NK-92 (cell line): Measurements from ENCODE around the gene USP2.

Experiments used
- DNase-seq: peaks from one replicate; lab custom pipeline; 2025; ENCODE audit not compliant: unreplicated experiment; lab: John Stamatoyannopoulos, UW

The USP2 gene

DNA sequence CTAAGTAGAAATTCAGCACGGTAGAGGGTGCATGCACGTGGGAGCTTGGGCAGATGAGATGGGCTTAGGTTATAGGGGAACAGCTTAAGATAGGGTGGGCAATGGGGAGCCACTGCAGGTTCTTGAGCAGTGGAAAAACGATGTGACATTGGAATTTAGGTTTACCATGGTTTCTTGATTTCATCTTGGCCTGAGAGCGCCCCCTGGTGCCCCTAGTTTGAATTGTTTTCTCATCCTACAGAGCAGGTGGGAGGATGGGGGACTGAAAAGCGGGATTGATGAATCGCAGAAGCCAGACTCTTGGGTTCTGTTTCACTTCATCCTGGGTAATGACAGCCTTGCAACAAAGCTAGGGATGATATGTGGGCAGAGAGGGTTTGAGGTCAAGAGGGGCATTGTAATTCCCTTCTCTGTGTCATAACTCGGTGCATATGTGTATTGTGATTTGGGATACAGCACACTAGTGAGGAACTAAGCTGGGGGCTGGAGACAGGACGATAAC is 57.9 kb downstream of the USP2 start:
- DNase-seq = no peak

DNA sequence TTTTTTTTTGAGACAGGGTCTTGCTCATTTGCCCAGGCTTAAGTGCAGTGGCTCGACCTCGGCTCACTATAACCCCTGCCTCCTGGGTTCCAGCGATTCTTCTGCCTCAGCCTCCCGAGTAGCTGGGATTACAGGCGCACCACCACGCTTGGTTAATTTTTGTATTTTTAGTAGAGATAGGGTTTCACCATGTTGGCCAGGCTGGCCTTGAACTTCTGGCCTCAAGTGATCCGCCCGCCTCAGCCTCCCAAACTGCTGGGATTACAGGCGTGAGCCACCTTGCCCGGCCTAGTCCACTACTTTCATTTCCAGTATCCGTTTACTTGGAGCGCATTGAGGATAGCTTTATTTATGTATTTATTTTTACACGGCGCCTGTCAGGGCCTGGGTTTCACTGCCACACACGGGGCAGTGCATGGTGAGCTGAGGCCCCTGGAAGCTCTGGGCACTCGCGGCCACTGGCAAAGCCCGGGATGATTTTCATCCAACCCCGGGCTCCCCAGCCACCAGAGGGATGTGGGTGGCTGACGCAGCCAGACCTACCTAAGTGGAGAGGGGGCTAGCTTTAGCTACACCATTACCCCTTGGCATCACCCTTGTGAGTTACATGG is 58.5 kb downstream of the USP2 start:
- no peak for DNase-seq

DNA sequence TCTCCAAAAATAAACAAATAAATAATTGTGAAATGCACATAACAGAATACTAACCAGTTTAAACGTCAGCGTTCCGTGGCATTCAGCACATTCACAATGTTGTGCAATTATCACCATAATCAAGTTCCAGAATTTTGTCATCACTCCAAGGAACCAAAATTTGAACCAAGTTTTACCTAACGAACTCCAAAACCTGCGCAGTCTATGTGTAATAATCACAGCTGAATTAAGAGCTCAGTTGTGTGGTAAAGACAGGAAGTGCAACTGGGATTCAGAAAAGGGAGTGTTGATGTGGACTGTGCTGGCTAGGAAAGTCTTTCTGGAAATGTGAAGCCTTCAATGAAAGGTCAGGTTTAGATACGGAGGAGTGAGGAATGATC is 59.1 kb downstream of the USP2 start:
- DNase-seq = no peak

DNA sequence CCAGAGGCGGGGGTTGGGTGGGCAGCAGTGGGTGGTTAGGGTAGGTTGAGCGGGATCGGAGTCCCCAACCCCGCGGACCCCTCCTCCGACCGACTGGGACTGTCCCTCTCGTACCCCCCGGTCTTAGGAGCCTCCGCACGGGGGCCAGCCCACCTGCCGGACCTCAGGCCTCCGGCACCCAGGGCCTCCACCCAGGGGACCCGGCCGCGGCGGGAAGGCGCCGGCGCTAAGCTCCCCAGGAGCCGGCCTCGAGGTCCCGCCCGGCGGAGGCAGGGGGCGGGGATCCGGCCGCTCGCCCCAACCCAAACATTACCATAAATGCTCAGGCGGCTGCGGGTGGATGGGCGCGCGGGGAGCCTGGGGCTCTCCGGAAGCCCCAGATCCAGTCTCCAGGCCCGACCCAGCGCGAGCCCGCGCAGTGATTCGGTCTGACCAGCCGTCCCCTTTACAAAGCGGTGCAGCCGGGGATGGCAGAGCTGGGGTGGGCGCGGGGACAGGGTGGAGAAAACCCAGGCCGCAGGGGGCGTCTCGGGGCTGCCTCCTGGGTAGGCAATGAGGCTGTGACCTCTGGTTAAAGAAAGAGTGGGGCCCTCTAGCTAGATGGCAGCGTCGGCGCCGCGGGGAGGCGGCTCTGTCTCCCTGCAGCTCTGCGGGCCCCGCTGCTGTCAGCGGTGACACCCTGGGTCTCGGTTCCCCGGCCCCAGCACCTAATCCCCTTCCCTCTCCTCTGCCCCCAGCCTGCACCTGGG is 60.5 kb downstream of the USP2 start:
- no peak for DNase-seq

DNA sequence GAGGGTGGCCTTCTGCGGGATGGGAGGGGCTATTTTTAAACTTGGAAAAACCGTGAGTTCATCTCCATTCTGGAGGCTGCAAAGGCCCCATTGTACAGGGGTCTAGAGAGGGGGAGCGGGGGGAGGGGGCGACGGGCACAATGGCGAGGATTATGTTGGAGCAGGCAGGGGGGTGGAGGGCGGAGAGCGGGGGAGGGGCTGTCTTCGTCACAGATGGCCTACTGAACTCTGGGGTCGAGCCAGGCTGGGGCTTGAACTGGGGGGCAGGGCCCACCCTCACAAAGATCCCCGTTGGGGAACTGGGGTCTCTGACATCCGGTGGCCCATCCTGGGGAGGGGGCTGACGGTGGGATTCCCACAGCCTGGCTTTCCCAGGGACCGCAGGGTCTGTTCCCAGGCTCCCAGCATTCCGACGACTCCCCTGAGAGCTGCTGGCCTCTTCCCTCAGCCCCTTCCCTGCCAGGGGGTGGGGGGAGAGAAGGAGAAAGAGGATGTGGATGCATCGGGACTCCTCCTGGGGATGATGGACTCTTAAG is 61.2 kb downstream of the USP2 start:
- DNase-seq = no peak

DNA sequence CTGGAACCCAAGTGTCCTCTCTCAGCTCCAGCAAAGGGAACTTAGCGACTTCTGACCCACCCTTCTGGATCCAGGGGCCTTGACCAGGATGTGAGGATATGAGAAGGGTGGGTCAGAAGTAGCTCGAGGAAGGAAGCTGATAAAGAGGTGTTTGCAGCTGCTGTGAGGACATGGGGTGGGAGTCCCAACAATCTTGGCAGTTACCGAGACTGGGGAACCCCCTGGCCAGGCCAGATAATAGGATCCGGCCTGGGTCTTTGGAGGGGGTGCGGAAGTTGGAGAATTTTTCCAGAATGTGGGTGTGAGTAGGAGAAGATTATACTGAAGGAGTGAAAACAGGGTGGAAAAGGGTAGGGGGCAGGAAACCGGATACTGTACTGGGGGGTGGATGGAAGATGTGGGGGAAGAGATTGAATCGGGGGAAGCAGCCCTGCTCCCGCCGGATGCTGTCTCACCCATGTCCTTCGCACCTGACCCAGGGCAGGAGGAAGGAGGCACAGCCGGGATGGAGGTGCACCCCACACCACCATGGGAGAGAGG is 61.7 kb downstream of the USP2 start:
- no peak for DNase-seq

DNA sequence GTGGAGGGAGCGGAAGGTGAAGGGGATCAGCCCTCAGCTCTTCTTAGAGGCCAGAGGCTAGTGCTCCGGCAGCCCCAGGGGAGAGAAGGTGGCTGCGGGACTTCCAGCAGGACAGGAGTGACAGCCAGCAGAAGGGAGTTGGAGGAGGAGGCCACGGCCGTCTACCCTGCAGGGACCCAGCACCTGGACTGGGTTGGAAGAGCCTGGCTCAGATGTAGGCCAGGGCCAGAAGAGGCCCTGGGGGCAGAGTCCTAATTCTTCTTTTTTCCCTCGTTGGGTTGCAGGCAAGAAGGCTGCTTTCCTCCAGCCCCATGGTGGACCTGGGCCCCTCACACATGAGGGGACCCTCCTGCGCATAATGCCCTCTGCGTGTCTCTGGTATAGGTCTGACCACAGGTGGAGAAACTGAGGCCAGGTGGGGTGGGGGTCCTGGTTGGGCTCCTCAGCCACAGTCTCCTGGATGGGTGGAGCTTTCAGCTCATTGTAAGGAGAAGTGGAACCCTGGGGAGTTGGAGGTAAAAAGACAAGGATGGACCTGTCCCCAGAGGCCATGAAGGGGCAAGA is 62.3 kb downstream of the USP2 start:
- no peak for DNase-seq

DNA sequence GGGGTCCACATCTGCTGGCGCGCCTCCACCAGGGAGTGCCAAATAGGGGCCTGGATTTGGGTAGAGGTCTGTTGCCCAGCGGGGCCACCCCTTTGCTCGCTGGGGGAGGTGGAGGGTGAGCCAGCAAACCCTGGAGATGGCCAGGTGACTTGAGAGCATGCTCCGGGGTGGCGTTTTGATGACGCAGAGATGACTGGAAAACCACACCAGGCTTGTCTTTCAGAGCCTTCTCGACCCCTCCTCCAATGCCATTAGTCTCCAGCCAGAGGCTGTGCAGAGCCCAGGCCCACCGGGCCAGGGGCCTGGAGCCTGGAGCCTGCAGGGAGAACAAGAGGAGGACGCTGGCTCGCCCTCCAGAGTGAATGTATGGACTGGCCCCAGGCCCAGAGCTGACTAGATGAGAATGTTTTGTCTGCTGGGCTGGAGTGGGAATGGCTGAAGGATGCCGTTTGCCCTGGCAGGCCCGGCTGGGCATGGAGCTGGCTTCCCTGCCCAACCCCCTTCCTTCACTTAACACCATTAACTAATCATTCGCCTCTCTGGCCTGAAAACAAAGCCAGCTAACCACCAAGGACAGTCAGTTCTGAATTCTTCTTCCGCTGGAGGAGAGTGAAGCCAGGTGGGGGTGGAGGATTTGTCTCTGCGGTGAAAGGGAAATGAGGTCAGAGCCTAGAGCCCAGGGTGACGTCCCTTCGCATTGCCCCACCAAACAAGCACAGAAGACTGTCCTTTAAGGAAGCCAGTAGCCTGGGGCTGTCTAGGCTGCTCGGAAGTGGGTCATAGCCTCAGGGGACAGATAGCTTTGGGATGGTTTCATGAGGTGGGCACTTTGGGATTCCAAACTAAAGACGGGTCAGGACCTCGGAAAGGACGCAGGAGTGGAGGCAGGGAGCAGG is 63.0 kb downstream of the USP2 start:
- DNase-seq = no peak

DNA sequence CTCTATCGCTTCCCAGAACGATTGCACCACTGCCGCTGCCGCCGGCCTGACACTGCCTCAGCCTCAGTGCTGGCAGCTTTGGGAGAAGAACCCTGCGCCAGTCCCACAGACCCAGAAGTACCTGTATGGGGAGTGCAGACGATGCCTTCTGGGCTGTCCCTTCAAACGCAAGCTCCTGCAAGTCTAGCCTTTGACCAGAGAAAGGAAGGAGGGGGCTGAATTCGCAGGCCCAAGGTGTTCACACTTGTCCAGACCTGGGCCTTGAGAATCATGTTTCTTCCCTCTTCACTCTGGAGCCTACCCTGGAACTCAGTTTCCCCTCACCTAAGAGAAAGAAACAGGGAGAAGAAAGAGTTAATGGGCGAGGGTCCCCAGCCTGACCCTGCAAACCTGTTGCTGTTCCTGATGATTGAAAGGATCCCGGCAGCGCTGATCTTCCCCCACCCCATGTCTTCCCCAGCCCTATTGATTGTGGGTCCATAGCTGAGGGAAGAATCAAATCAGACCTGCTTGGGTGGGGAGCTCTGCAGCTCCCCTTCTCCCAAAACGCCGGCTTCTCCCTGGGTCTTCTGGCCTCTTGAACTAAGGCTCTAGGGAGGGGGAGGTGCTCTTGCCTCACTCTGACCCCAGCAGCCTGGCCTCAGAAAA is 63.8 kb downstream of the USP2 start:
- DNase-seq = no peak

DNA sequence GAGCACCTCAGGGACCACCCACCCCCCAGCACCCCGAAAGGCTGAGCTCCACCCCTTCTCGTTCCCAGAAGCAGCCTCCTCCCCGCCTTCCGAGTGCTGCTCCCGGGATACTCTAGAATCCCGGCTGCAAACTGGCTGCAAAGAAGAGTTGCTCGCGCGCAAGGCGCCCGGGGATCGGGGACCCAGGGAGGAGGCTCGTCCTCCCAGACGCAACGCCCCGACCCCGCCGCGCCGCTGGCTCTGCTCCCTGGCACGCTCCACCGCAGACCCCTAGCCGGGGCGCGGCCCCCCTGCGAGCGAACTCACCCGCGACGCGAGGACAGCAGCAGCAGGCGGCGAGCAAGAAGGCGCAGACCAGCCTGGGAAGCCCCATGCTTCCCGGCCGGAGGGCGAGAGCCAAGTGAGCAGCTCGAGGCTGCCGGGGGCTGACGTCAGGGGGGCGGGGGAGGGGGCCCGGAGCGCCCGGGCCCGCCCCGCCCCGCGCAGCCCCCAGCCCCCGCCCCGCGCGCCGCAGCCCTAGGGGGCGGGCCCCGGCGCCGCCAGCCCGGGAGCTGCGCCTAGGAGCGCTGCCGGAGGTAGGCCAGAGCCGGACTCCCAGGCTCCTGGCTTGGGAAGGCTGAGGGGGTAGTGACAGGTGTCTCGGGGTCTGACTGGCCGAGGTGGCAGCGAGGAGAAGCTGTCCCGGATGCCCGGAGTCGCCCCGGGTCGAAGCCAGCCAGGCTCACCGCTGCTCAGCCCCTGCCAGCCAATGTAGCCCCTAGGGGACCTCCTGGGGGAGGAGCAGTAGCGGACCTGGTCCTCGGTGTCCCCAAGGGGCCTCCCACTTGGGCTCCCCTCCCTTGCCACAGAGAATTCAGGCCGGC is 64.5 kb downstream of the USP2 start, which contains the start of gene MCAM:
TSS of gene MCAM (minus strand) at position 402 of the 863 bp plus-strand sequence. CDS start at position 373, 29 bp downstream.
- no peak for DNase-seq

DNA sequence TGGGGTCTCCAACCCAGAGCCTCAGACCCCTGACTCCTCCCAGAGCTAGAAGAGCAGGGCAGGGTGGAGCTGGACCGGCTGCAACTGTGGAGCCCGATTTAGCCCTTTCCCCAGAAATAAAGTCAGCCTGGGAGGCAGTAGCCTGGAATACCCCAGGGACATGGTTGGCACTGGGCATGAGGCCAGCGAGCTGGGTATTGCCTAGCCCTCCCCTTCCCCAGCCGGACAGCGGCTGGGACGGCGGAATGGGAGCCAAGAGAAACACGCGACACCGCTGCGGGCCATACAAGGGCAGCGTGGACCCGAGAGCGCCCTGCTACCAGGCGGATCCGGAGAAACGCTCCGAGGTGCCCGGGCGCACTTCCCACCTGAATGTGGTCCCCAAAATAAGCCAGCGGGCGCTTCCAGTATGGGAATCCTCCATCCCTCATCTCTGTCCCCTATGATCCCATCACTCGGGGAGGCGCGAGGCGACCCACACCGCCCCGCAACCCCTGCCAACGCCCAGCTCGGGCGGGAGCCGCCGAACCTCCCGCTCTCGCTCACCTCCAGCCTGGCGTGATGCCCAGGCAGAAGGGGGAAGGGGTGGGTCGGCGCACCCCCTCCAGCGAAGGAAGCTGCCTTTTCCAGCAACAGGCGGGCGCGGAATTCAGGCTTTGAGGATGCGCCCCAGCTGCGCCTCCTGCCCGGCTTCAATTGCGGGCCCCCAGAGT is 65.3 kb downstream of the USP2 start:
- no peak for DNase-seq

DNA sequence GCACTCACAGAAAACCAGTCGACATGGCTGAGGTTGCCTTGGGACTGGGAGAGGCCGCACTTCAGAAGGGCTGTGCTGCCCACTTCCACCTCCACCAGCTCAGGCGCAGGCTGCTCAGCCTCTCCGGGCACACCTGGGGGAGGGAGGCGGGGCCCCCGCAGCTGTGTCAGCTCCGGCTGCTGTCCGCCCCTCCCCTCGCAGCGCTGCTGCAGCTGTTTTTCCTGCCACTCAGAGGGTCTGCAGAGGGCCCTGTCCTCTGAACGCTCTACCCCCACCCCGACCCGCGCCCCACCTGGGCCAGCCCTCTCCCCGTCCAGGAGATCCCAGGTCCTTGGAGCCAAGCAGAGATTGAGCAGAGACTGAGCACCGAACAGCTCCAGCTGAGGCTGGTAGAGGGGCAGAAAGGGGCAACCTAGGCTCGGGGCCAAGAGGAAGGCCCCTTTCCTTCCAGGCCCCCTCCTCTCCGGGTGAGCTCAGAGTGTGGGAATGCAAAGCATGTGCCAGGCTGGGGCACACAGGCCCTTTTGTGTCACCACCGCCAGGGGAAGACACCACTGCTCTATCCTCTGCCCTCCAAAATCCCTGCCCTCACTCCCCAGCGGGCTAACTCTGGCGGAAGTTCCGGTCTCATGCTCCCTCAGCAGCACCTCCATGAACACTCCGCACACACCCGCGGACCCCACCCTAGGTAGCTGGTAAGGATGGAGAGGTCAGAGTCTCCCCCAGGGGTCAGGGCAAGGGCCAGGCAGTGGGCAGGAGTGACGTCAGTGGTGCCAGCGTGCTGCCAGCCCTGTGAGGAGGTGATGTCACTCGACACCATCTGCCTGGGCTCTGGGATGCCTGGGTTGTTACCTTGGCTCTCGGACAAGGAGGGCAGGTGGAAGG is 66.1 kb downstream of the USP2 start:
- no peak for DNase-seq

DNA sequence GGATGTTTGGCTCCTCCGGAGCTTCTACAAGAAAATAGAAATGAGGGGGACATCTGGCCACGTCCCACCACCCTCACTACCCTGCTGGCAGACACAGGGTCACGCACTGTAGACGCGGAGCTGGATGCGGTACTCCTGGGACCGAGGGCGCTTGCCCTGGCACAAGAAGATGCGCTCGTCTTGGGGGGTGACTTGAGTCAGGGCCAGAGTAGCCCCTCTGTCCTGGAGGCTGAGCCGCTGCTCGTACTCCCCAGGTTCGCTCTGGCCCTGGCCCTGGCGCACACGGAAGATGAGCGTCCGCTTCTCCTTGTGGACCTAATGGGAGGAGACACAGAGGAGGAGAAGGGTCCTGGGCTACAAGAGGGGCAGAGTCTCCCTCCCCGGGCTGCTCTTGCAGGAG is 66.8 kb downstream of the USP2 start:
- no peak for DNase-seq

DNA sequence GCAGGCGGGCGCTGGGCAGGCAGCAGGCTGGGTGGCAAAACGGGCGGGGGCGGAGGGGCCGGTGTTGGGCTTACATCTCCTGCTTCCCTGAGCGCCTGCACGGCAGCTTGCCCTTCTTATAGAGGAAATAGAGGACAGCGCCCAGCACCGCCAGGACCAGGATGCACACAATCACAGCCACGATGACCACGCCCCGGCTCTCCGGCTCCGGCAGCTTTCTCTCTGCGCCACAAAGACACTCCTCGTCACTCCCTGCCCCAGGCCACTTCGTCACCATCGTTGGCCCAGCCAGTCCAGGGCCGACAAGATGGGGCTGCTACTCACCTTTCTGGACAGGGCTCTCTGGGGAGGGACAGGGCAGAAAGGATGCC is 70.8 kb downstream of the USP2 start:
- no peak for DNase-seq

DNA sequence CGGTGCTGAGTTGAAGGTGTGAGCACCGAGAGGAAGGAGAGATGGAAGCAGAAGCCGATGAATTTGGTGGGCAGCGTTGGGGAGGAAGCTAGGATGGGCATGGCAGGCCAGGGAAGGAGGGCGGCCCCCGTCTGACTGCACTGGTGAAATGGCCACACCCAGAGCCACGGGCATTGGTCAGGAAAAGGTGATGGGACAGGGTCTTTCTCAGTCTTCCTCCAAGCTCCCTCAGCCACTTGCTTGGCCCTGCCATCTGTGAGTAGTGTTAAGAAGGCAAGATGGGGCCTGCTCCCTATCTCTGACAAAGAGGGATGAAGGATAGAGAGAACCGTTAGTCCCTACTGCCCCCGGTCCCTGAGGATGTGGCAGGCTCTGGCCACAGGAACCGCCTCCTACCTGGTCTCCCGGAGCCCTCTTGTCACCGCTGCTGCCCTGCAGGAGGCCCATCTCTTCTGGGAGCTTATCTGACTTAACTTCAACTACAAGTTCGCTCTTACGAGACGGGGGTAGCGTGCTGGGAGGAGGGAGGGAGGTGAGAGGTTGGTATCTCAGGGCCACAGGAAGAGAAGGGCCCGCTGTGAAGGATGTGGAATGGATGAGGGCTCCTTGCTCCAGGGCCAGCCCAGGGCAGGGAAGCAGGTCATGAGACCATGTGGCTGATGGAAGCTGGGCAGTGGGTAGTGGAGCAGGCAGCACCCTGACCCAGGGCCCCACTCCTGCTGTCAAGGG is 71.4 kb downstream of the USP2 start:
- DNase-seq = no peak

DNA sequence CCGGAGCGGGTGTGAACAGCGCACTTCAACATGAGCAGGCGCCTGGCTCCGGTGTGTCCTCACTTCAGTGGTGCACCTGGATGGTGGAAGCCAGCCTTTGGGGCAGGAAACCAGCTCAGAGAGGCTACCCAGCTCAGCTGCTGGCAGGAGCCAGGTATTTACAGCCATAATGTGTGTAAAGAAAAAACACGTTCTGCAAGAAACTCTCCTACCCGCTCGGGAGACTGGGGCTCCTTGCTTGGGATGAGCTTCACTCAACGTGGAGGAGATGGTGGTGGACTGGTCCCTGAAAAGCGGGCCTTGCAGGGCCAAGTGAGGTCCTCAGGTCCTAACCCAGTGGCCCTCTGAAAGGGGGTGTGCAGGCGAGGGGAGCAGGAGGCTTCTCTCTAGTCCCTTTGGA is 72.1 kb downstream of the USP2 start:
- no peak for DNase-seq

DNA sequence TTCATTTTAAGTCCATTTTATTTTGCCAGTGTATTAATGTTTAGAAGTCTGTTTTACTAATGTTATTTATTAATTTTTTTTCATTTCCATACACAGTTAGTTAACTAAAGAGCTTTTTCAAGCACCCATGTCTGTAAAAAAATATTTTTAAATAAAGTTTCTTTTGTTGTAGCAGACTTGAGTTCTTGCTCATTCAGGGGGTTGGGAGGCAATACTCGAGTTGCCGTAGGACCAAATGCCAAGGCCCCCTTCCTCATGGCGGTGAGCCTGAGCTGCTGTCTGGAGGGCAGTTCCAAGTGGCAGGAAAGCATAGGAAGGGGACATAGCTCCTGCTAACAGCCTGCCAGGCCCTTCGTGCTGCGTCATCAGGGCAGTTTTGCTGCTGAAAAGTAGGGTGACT is 73.5 kb downstream of the USP2 start:
- no peak for DNase-seq
